Heart left ventricle (tissue), 16 donors: ENCODE results near the gene TMBIM6. TPM values are rescaled to one million over a fixed set of nuclear protein-coding genes. Genes with fewer than 3 reads are reported as not detected.
A peak's percentile ranks its signal among the peaks of the same experiment; 100 is the strongest.

Experiments
- ATAC-seq, 4 donors: fragments of 200-7000 bp; cut with Tn5 transposase; one replicate each; pipeline ENCODE4 v1.9.1; 2020 to 2022; ENCODE audit warnings: moderate library complexity in 4 of 4, mild to moderate bottlenecking in 3 of 4, moderate number of reproducible peaks in 1 of 4
- DNase-seq, 5 donors: peaks; one replicate each; pipeline ENCODE4 v3.0.0-alpha.2; 2020
- H3K27ac ChIP-seq, 12 donors: fragments of 200-600 bp; sonication (generic) in 4 of 12; one replicate each; pipeline versions ENCODE4 v1.5.0 to v1.8.0; 2016 to 2022; ENCODE audit warnings: mild to moderate bottlenecking in 2 of 12
- H3K27me3 ChIP-seq, 9 donors: fragments of 200-600 bp; sonication (generic) in 2 of 9; one replicate each; pipeline versions ENCODE4 v1.5.1 to v1.8.0; 2016 to 2022; ENCODE audit warnings: mild to moderate bottlenecking in 3 of 9
- H3K36me3 ChIP-seq, 9 donors: fragments of 200-600 bp; sonication (generic) in 2 of 9; one replicate each; pipeline versions ENCODE4 v1.5.0 to v1.8.0; 2018 to 2022; ENCODE audit warnings: mild to moderate bottlenecking in 2 of 9
- H3K4me1 ChIP-seq, 12 donors: fragments of 200-600 bp; sonication (generic) in 4 of 12; one replicate each; pipeline versions ENCODE4 v1.5.0 to v1.8.0; 2016 to 2022; ENCODE audit warnings: mild to moderate bottlenecking in 3 of 12
- H3K4me3 ChIP-seq, 12 donors: fragments of 200-600 bp; sonication (generic) in 4 of 12; one replicate each; pipeline versions ENCODE4 v1.5.0 to v1.8.0; 2017 to 2022; ENCODE audit warnings: mild to moderate bottlenecking in 9 of 12, moderate library complexity in 4 of 12
- H3K9me3 ChIP-seq, 12 donors: fragments of 200-600 bp; sonication (generic) in 4 of 12; one replicate each; pipeline versions ENCODE4 v1.5.0 to v1.8.0; 2016 to 2022; ENCODE audit warnings: mild to moderate bottlenecking in 1 of 12
- CTCF ChIP-seq, 12 donors: fragments of 200-600 bp; sonication (generic) in 4 of 12; IDR thresholded peaks; one replicate each; pipeline versions ENCODE4 v1.5.0 to v1.8.0; 2018 to 2022; ENCODE audit warnings: antibody characterized with exemption in 12 of 12, mild to moderate bottlenecking in 5 of 12
- POLR2A ChIP-seq, 2 donors: fragments of 450-650 bp; IDR thresholded peaks; one replicate each; pipeline ENCODE4 v1.6.1; 2017; ENCODE audit warnings: antibody characterized with exemption in 2 of 2, mild to moderate bottlenecking in 2 of 2, moderate library complexity in 2 of 2
- WGBS, 4 donors: extraction: QIAGEN DNeasy Blood & Tissue Kit in 2 of 4; methylation state at CpG; one replicate each; pipeline versions ENCODE4 v1.1.5 to v1.1.7; 2013 to 2018; 5-methylcytosine and 5-hydroxymethylcytosine counted together
- intact Hi-C, 10 donors: fragments of 100-400 bp; cut with DNase I; formaldehyde crosslinking; loops; one replicate each; pipeline versions ENCODE4 v1.11.1 to v1.14.2; 2022
- long read RNA-seq, 3 donors: library from polyadenylated mRNA; unstranded; transcript quantifications; one replicate each; pipeline ENCODE4 v2.0.0, GENCODE V29; 2020 to 2021
- polyA plus RNA-seq, 2 donors: library from polyadenylated mRNA; stranded (reverse); fragments of 200-250 nt; gene quantifications; one replicate each; pipeline ENCODE4 v1.2.3, GENCODE V29; 2013
- total RNA-seq, 9 donors: library from RNA; depleted of rRNA in 2 of 9; stranded (reverse); fragments of >200 nt in 2 of 9; fragmentation: NEBNext Ultra II Directional in 3 of 9; extraction: Animal tissue kit (Norgen Biotek cat#: 25700) in 3 of 9; gene quantifications; one replicate each; pipeline versions ENCODE4 v1.1.0 to v1.2.4, GENCODE V29; 2016 to 2023
- donor health status: ischemic (EF 13 %, LVEDD 7.1; RV severe dilation, severe dysfunction).
- donor health status: healthy with polysubstance abuse.
- donor health status: DM: no; HTN: yes; CAD: no.
- donor health status: DM: no; HTN: no; CAD: no.
- donor health status: ischemic (EF 25% LVEDD 6.9; RV normal size, moderate dysfunction).
- donor health status: ischemic (EF 25% LVEDD 5.7; RV mildly dilated, moderate dysfunction).
- donor health status: healthy.
- donor health status: DM: yes; HTN: yes; CAD: no.
- donor health status: ischemic (EF 35%, LVEDD 5.7; RV mildly dilated, moderate dysfunction).
- donor health status: nonischemic (EF 11% LVEDD 7.7; RV severe dilation, severe dysfunction).
- donor health status: DM: yes; HTN: yes; CAD: no.
- donor health status: PGD.
- donor health status: ischemic (EF 29% LVEDD 5.4; RV normal size, mild dysfunction).
- donor health status: nonischemic (EF 23%, LVEDD 6.1; RV moderate dilation, normal function).

The TMBIM6 gene
- total RNA-seq (100 to 1,000 TPM; 203 to 376 (median 252) TPM), polyA plus RNA-seq (100 to 1,000 TPM; 105 to 285 TPM)
- long read RNA-seq, donor 1, transcript TMBIM6-201 (10 exons, 2,836 nt), result major isoform, 61 of 121 reads
- long read RNA-seq, donor 1, transcript TMBIM6-202 (9 exons, 2,598 nt), result minor isoform, 27 of 121 reads
- long read RNA-seq, donor 1, partial matches to known transcripts, result 10 of 121 reads
- long read RNA-seq, donor 1, other reads (novel, unspliced or antisense), result 20 of 121 reads
- long read RNA-seq, donor 2, transcript TMBIM6-219 (3 exons, 484 nt), result minor isoform, 7 of 447 reads
- long read RNA-seq, donor 2, transcript TMBIM6-201 (10 exons, 2,836 nt), result major isoform, 202 of 447 reads
- long read RNA-seq, donor 2, transcript TMBIM6-202 (9 exons, 2,598 nt), result minor isoform, 156 of 447 reads
- long read RNA-seq, donor 2, partial matches to known transcripts, result 10 of 447 reads
- long read RNA-seq, donor 2, other reads (novel, unspliced or antisense), result 64 of 447 reads
- long read RNA-seq, donor 3, transcript TMBIM6-202 (9 exons, 2,598 nt), result minor isoform, 27 of 135 reads
- long read RNA-seq, donor 3, transcript TMBIM6-219 (3 exons, 484 nt), result minor isoform, 6 of 135 reads
- long read RNA-seq, donor 3, transcript TMBIM6-201 (10 exons, 2,836 nt), result major isoform, 73 of 135 reads
- long read RNA-seq, donor 3, partial matches to known transcripts, result 7 of 135 reads
- long read RNA-seq, donor 3, other reads (novel, unspliced or antisense), result 20 of 135 reads

GRCh38 chr12:49740930-49741881 is at the start of gene TMBIM6:
TMBIM6 (plus strand) TSS chr12:49741557; CDS start chr12:49752494, 10,937 bp downstream.
- Histone ChIP-seq H3K27ac (peak within 1 kb of the TSS; percentile 92 to 99 (median 97)), H3K36me3 (peaks cover 0 to 20% (median 0%) of the 10 kb centered on the region in 9 donors), H3K9me3 (no peaks in the 10 kb centered on the region), H3K4me1 (peaks cover 20 to 47% (median 37%) of the 10 kb centered on the region in 12 donors), H3K27me3 (no peaks in the 10 kb centered on the region), H3K4me3 (peak within 1 kb of the TSS; percentile 50 to 90 (median 78))
- WGBS, 4 donors, result 4 to 6% (median 4%) methylated on average over 42 to 50 of the region's 50 CpGs
- DNase-seq (peak; percentile 99 to 100 (median 100)), ATAC-seq (peak; percentile 96 to 99 (median 98))
- TF ChIP-seq CTCF (IDR thresholded peaks at IDR 0.05) (peak; percentile 89 to 99 (median 96)), POLR2A (IDR thresholded peaks at IDR 0.05) (peak; percentile 64 to 92)
- intact Hi-C loops, result loop anchor here in 1 of 10 donors (2.0 to 5.0 kb wide), 2 partner anchors 22 to 36 kb away; no protein-coding TSS in a partner anchor

GRCh38 chr12:49692851-49693250 is 48.5 kb upstream of the TMBIM6 start:
- 53 to 67% (median 57%) methylated on average over 3 of the region's 3 CpGs for WGBS, 4 donors
- peaks cover 0 to 74% (median 29%) of the 10 kb centered on the region in 12 donors for H3K4me1 ChIP-seq
- TF ChIP-seq POLR2A (IDR thresholded peaks at IDR 0.05), result no peak
- no peak for TF ChIP-seq CTCF (IDR thresholded peaks at IDR 0.05)

GRCh38 chr12:49693931-49694444 is 47.4 kb upstream of the TMBIM6 start:
- DNase-seq (no peak), ATAC-seq (no peak)
- no peak for TF ChIP-seq POLR2A (IDR thresholded peaks at IDR 0.05)
- TF ChIP-seq CTCF (IDR thresholded peaks at IDR 0.05), result no peak
- intact Hi-C loops, result loop anchor here in 1 of 10 donors (2.0 kb wide), 1 partner anchor 17 kb away; no protein-coding TSS in a partner anchor
- 91 to 95% (median 93%) methylated on average over 8 of the region's 8 CpGs for WGBS, 4 donors
- no peak overlapping the region for H3K4me3 ChIP-seq
- H3K9me3 ChIP-seq, result no peaks in the 10 kb centered on the region
- no peaks in the 10 kb centered on the region for H3K36me3 ChIP-seq
- H3K27me3 ChIP-seq, result no peaks in the 10 kb centered on the region
- H3K4me1 ChIP-seq, result peaks cover 0 to 74% (median 37%) of the 10 kb centered on the region in 12 donors
- no peak overlapping the region for H3K27ac ChIP-seq

More at GRCh38 chr12:49692851-49693250, 48.5 kb upstream of the TMBIM6 start:
- ATAC-seq (no peak), DNase-seq (no peak)
- H3K4me3 ChIP-seq, result no peak overlapping the region
- H3K27ac ChIP-seq, result no peak overlapping the region
- no peaks in the 10 kb centered on the region for H3K9me3 ChIP-seq
- no peaks in the 10 kb centered on the region for H3K36me3 ChIP-seq
- intact Hi-C loops, result loop anchor here in 1 of 10 donors (2.0 kb wide), 1 partner anchor 16 kb away; no protein-coding TSS in a partner anchor
- H3K27me3 ChIP-seq, result no peaks in the 10 kb centered on the region
